Measurements from ENCODE around the gene NPIPB12.
"Not testable (repeated sequence)": the region's sequence is repeated elsewhere in the genome, so short reads cannot be mapped to it uniquely, and the experiment has no call there.

DNA sequence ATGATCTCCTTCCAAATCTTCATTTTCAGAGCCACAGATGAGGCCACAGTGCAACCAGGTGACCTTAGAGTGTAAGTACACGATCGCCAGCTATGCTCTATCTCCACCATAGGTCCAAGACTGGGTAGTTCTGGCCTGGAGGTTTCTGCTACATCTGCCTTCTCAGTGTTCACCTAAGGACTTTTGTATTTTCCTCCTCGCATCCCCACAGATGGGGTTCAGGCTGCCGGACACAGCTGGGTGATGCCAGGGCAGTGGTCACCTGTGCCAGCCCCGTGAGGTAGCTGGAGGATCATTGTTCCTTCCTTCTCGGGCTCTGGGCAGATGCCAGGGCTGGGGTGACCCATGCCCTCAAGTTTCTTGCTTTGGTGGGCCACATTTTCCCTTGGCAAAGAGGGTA, at the start of gene NPIPB12:
- TF ChIP-seq POLR2A (IDR thresholded peaks at IDR 0.05): not testable (repeated sequence)
- TF ChIP-seq, protein P1, sequence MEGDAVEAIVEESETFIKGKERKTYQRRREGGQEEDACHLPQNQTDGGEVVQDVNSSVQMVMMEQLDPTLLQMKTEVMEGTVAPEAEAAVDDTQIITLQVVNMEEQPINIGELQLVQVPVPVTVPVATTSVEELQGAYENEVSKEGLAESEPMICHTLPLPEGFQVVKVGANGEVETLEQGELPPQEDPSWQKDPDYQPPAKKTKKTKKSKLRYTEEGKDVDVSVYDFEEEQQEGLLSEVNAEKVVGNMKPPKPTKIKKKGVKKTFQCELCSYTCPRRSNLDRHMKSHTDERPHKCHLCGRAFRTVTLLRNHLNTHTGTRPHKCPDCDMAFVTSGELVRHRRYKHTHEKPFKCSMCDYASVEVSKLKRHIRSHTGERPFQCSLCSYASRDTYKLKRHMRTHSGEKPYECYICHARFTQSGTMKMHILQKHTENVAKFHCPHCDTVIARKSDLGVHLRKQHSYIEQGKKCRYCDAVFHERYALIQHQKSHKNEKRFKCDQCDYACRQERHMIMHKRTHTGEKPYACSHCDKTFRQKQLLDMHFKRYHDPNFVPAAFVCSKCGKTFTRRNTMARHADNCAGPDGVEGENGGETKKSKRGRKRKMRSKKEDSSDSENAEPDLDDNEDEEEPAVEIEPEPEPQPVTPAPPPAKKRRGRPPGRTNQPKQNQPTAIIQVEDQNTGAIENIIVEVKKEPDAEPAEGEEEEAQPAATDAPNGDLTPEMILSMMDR (IDR thresholded peaks at IDR 0.05 in 4 of 5, conservative IDR thresholded peaks at IDR 0.05 in 1 of 5): not testable (repeated sequence)
